Measurements from ENCODE around the gene ERG.

ERG gene

GRCh38 chr21:38494251-38494642, 4.0 kb downstream of the ERG start:
- H3K4me3 ChIP-seq (ENCODE audit: low read length), result no peak overlapping the region
- no peak for TF ChIP-seq CTCF (conservative IDR thresholded peaks at IDR 0.05; ENCODE audit: low read depth, low read length)
- no peak for DNase-seq (ENCODE audit: low read depth)

GRCh38 chr21:38493549-38494250, 4.6 kb downstream of the ERG start:
- DNase-seq (ENCODE audit: low read depth), result no peak
- no peak for TF ChIP-seq CTCF (conservative IDR thresholded peaks at IDR 0.05; ENCODE audit: low read depth, low read length)
- H3K4me3 ChIP-seq (ENCODE audit: low read length), result no peak overlapping the region

- no peak for DNase-seq (ENCODE audit: low read depth)
- no peak overlapping the region for H3K4me3 ChIP-seq (ENCODE audit: low read length)
- no peak for TF ChIP-seq CTCF (conservative IDR thresholded peaks at IDR 0.05; ENCODE audit: low read depth, low read length)
These were observed 6.3 kb downstream of the ERG start for GRCh38 chr21:38492007-38492406.

- no peak for TF ChIP-seq CTCF (conservative IDR thresholded peaks at IDR 0.05; ENCODE audit: low read depth, low read length)
- no peak for DNase-seq (ENCODE audit: low read depth)
These were observed 6.7 kb downstream of the ERG start for GRCh38 chr21:38491536-38491935.

GRCh38 chr21:38490411-38491020, 7.8 kb downstream of the ERG start:
- no peak for DNase-seq (ENCODE audit: low read depth)
- H3K4me3 ChIP-seq (ENCODE audit: low read length), result no peak overlapping the region
- no peak for TF ChIP-seq CTCF (conservative IDR thresholded peaks at IDR 0.05; ENCODE audit: low read depth, low read length)

More at GRCh38 chr21:38491536-38491935, 6.7 kb downstream of the ERG start:
- H3K4me3 ChIP-seq (ENCODE audit: low read length), result no peak overlapping the region

- no peak for TF ChIP-seq CTCF (conservative IDR thresholded peaks at IDR 0.05; ENCODE audit: low read depth, low read length)
- no peak for DNase-seq (ENCODE audit: low read depth)
- H3K4me3 ChIP-seq (ENCODE audit: low read length), result no peak overlapping the region
These were observed 8.5 kb downstream of the ERG start for GRCh38 chr21:38489729-38490128.

GRCh38 chr21:38489271-38489652, 9.0 kb downstream of the ERG start:
- H3K4me3 ChIP-seq (ENCODE audit: low read length), result no peak overlapping the region
- TF ChIP-seq CTCF (conservative IDR thresholded peaks at IDR 0.05; ENCODE audit: low read depth, low read length), result no peak
- DNase-seq (ENCODE audit: low read depth), result no peak

All from retinal pigment epithelial cell (primary cell).